ENCODE measurements around the gene ATXN1. TPM values are rescaled to one million over a fixed set of nuclear protein-coding genes. Genes with fewer than 3 reads are reported as not detected.

ATXN1 gene
- total RNA-seq, 1 donor from 2014 or later, result 62.7 TPM

DNA sequence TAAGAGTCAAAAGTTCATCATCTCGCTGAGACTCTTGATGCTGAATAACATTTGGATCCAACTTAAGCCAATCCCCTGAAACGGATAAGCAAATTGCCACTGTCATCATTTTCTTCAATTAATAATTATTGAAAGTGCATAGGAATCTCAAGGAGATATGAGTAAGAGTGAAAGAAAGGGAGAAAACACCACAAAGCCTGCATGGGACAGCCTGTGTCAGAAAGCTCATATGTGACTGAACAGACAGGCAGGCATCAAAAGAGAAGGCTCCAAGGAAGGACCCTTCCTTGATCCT lies 13.3 kb downstream of the ATXN1 start:
- intact Hi-C loops (cut with micrococcal nuclease), result no loop called here

DNA sequence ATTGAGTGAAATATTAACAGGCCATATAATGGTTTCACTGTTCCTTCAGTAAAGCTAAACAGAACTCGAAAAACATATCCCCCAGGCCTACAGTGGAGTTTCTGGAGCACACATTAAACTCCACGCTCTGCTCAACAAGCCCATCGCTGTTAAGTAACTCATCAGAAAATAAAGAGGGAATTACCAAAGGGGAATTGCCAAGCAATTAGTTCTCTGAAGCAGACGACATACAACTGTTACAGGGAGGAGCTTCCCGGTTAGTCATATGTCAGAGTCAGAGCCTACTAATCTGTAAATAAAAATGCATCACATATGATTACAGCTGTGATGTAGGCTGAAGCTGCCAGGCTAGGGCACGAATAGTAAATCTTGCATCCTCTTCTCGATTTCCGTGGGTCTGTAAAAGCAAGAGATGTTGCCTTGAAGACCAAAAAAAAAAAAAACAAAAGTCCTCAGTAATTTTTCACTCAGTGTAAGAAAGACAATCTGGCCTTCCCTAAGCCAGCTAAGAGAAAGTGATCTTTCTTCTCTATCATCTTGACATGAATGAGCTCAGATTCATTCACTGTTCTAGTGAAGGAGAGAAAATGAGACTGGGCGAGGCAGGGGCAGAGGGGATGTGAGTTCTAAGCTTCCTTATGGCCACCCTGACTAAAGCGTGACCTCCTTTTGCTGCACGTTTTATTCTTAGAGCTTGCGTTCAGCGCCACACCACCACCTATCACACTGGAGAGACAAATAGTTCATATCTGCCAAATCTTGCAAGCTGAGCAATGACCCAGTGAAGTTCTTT lies 13.8 kb downstream of the ATXN1 start:
- intact Hi-C loops (cut with micrococcal nuclease), result no loop called here

DNA sequence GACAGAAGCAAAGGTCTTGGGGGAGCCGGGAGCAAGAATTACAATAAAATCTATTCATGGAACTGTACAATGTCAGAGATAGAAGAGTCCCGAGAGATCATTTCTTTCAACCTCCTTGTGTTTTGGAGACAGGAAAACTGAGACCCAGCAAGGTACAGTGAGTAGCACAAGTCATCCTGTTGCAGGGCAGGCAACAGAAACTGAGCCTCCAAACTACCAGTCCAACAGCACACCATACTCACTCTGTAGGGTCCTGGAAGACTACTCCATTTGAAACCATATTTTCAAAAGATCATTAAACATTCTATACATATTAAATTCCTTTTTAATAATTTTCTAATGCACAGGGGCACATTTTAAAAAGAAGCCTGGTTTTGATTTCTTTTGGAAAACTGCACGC lies 14.4 kb downstream of the ATXN1 start:
- intact Hi-C loops (cut with micrococcal nuclease), result no loop called here

DNA sequence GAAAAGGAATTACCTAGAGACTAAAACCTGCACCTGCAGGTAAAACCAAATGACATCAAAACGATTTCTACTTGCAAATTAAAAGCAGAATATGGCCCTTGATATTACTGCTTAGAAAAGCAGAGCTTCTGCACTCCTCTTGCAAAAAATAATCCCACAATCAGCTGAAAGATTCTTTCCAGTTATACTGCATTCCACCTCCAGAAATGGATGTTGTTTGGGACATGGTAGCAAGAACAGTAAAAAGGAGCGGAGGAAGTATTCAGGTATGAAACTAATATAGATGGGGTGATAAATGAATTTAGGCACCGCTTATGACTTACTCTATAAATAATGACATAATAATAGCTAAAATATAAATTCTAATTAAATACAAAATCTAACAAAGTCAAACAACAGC lies 14.9 kb downstream of the ATXN1 start:
- intact Hi-C loops (cut with micrococcal nuclease), result no loop called here

DNA sequence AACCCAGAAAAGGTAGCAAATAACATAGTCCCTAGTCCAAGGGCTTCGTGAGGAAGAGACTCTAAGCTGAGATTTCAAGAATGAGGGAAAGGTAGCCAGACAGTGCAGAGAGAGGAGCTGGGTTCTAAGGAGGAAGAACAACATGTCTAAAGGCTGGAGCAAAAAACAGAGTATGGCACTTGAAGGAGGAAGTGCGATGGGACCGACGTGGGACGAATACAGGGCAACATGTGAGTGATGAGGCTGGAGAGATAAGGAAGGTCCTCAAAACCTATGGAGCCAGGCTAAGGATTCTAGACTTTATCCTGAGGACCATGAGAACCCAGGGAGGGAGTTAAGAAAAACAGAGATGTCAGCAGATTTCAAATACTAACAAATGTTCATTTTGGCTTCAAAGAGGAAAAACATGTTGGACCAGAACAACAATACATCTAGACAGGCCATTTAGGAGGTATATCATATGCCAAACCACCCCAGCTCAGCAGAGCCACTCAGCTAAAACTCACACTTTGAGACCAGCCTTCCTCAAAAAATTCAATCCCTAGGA lies 17.5 kb downstream of the ATXN1 start:
- intact Hi-C loops (cut with micrococcal nuclease), result no loop called here

DNA sequence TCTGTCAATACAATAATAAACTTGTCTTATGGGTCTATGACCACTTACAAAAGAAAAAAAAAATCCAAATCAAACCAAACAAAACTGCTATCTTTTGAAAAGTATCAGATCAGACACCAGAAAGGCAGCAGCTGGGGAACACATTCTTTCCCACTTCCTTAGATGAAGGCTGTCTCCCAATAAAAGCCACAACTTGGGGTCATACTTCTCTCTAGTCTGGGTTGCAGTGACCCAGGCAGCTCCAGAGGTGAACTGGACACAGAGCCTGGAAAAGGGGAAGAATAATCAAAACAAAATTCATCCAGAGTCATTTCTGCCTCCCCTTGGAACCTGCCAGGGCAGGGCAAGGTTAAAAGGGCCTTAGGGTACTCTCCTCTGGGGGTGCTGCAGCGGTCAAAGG lies 19.1 kb downstream of the ATXN1 start:
- intact Hi-C loops (cut with micrococcal nuclease), result no loop called here

DNA sequence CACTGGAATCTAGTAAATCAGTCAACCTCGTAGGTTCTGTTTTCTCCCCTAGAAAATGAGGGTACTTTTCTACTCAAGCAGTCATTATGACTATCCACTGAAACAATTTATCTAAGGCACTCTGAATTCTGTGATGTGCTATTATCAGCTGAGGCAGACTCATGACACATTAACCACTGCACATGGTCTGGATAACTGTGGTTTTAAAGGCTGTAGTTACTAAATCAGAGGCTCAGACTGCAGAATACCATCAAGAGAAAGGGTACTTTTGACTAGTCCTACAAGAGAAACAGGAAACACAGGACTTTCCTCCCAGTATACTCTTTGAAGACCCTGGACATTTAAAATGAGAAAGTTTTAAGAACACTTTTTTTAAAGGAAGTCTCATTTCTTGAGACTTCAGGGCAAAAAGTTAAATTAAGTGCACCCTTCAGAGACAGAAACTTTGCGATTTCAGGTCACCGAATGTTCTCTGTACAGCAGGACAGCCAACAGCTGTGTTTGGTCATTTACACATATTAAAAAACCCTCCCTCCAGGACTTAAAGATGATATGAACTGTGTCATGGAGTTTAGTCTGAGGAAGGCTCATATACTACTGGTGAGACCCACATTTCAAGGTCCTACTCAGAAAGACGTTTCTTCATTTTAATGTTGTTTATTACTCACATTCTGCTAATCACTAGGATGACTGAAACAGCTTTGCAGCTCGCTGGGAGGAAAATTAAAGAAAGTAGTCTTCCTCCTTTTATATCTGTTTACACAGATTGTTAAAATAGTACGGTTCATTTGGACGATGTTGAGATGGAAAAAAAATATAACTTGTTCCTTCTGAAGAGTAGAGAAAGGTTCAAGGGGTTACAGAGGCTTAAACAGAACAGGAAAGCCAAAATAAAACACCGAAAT lies 19.9 kb downstream of the ATXN1 start:
- intact Hi-C loops (cut with micrococcal nuclease), result no loop called here

DNA sequence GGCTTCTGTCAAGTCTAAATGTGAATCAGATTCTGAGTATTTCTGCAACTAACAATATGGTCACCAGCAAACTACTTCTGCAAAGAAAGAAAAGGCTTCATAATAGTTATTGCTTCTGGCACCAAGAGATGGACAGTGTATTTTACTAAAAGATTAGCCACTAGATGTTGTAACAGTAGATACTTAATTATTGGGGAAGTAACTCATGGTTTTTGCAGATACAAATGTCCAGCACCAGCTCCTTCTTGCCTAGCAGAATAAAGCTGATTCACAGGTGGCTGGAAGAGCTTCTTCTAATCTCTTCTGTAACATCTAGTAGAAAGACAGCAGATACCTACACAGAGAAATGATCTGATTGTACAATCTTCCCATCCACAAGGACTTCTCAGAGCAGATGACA lies 21.2 kb downstream of the ATXN1 start:
- intact Hi-C loops (cut with micrococcal nuclease), result no loop called here

DNA sequence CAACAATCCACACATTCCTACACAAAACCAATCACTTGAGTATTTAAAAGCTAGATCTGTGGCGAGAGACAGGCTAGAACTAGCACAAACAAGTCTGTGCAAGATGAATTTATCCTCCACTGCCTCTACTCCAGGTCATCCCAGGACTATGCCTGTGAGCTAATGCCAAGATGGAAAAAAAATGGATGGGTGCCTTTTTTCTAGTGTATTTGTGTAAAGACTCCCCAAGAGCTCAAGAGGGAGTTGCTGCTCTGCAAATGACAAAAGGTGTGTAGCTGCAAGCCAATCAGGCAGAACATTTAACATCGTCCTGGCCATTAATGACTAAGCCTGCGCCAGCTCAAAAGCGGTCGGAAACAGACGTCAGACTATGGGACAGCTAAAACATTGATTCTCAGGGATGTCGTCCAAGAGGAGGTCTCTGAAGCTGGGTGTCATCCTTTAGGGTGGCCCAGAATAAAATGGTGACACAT lies 21.9 kb downstream of the ATXN1 start:
- intact Hi-C loops (cut with micrococcal nuclease), result no loop called here

DNA sequence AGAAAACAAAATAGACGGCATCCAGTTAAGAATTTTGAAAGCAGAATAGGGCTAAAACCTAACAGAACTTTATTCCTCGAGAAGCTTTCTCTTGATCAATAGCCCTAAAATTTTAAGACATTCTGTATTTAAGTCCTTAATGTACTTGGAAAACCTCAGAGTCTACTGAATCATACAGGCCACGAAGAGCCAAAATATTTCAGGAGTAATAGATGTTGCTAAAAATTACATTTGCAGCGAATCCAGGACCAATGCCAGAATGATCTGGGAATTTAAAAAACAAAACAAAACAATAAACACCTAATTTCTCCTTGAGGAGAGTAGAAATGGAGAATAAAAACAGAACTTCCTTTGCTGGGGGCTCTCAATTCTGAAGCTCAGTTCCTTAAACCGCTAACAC lies 23.3 kb downstream of the ATXN1 start:
- intact Hi-C loops (cut with micrococcal nuclease), result no loop called here

DNA sequence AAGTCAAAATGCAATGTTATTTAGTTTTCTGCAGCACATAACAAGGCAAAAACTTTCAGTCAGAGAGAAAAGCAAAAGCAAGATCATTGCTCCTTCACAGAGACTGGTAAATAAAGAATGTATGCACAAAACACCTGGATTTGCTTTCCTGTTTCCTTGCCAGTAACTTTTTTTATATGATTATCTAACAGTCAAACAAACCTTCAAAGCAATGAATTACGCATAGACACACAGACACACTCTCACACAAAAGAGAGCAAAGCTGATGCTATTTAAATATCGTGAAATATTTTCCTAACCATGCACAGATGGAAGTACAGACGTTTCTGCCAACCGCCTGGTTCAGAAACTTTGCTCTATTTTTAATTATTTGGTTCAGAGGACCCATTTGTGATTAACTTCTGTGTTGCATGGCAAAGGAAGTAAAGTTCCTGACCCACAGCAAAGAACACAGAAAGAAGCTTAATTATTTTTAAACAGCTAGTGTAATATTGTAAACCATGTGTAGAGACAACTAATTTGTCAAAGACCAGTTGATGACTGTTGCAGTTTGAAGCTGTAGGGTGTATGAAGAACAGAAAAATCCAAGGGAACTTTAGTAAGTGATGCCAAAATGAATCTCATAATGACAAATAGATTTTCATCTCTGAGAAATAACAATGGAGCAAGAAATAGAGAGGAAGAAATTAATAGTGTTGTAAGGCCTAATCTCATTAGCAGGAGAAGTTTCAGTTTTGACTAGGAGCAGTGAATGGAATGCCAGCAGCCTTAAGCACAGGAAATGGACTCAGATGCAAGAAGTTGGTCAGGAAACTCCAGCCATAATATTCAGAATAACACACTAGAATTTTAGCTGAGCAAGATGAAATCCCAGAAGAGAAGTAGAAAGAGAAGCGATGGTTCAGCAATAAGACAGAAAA lies 24.1 kb downstream of the ATXN1 start:
- intact Hi-C loops (cut with micrococcal nuclease), result no loop called here

DNA sequence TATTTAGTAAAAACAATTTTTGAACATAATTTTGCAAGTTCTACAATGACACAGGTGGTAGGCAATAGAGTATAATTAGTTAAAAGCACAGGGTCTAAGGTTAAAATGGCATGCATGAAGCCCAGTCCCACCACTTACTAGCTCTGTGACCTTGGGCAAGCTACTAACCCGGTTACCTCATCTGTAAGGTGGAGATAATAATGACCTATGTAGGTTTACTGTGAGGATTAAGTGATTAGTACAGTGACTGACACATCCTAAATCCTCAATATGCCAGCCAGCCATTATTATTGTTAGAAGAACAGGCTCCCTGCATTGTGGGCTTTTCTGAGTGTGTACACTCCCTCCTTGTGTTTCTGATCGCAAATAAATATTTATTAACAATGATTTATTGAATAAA lies 26.2 kb downstream of the ATXN1 start:
- intact Hi-C loops (cut with micrococcal nuclease), result no loop called here

DNA sequence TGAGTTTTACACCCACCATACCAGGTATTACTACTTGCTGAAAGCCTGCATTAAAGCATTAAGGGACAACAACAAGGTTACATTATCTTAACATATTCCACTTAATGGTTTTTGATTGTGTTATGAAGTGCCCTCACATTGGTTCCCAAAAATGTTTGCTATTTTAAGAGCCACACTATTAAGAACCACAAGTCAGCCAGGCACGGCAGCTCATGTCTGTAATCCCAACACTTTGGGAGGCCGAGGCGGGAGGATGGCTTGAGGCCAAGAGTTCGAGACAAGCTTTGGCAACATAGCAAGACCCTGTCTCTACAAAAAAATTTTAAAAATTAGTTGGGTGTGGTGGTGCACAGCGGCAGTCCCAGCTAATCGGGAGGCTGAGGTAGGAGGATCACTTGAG lies 28.2 kb downstream of the ATXN1 start:
- intact Hi-C loops (cut with micrococcal nuclease), result loop anchor here (5.0 kb wide), 1 partner anchor 36 kb away; no protein-coding TSS in a partner anchor

DNA sequence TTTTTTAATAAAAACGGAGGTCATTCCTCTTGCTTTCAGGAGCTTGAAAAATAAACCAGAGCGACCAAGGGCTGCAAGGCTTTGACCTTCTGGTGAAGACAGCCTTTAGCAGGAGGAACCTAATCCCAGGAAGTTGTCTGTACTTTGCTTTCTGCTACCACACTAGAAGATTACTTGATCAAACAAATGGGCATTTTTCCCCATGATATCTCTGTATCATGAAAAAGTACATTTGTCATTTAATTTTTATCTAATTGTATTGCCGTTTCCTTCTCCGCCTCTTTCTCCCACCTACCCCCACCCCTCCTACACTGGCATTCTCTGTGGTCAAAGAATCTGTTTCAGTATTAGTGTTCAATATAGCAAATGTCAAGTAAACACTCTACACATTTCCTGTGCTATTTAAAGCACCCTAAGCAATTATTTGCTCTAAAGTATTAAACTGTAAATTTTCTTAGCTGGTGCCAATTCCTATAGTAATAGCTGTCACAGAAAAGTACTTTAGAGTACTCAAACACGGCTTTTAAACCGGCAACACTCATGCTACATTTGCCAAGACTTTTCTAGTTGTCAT lies 29.7 kb downstream of the ATXN1 start:
- intact Hi-C loops (cut with micrococcal nuclease), result loop anchor here (1.0 to 5.0 kb wide), 4 partner anchors 19 to 248 kb away; partner anchors contain the start of gene ATXN1

DNA sequence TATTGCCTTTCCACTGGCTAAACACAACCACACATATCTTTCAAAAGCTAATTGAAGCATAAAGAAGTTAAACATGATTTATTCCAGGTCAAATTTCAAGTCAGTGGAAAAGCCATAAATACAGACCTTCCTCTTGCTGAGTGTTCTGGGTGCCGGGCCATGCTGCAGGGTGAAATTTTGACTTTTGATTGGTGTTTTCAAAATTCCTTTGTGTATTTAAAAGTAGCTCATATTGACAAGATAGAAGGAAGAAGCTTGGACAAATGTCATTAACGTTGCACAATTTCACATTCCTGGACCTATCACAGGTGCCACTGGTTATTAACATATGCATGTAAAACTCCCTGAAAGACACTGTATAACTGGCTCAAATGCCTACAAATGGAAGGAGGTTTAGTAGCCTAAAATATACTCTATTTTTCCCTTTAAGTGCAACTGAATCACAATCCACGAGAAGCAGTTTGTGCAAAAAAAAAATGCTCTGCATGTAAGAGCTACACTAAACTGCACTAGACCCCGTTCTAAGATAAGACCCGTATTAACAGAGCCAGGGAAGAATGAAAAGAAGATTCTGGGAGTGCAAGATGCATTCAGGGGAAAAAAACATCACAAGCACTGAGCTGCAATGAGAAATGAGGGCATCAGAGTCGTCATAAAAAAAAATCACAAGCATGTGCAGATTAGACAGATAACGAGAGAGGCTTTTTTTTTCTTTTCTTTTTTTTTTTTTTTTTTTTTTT lies 30.4 kb downstream of the ATXN1 start:
- intact Hi-C loops (cut with micrococcal nuclease), result loop anchor here (1.0 to 5.0 kb wide), 4 partner anchors 18 to 248 kb away; partner anchors contain the start of gene ATXN1

DNA sequence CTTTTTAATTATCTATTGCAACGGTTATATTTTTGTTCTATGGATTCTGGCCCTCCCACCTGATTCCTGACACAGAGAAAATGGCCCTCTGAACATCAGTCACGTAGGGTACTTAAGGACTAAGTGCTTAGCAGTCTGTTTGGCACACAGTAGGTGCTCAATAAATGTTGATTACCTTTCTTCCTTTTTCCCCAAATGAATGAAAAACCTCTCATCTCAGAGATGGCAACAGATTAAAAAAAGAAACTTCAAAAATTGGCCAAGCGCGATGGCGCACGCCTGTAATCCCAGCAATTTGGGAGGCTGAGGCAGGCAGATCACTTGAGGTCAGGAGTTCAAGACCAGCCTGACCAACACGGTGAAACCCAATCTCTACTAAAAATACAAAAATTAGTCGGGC lies 31.5 kb downstream of the ATXN1 start:
- intact Hi-C loops (cut with micrococcal nuclease), result loop anchor here (2.0 to 5.0 kb wide), 2 partner anchors 17 to 32 kb away; no protein-coding TSS in a partner anchor

DNA sequence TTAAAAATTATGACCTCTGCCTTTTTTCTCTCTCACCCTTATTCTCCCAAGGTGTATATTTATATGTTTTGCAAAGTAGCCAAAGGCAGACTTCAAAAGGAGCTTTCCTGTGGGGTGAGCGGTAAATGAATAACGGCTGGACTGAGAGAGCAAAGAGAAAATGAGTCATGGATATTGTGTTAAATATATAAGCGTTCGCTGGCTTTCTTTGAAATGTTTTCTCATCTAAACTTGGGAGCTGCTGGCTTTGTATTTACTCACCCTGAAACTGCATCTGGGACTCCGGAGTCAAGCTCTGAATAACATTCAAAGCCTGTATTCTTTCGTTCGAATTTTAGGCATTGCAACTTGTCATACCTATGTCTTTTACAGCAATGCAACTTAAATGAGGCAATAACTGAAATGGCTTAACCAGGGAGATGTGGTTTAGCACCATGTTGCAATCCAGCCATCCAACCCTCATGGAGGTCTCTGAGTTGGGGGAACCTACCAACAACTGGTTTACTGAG lies 32.0 kb downstream of the ATXN1 start:
- intact Hi-C loops (cut with micrococcal nuclease), result no loop called here

DNA sequence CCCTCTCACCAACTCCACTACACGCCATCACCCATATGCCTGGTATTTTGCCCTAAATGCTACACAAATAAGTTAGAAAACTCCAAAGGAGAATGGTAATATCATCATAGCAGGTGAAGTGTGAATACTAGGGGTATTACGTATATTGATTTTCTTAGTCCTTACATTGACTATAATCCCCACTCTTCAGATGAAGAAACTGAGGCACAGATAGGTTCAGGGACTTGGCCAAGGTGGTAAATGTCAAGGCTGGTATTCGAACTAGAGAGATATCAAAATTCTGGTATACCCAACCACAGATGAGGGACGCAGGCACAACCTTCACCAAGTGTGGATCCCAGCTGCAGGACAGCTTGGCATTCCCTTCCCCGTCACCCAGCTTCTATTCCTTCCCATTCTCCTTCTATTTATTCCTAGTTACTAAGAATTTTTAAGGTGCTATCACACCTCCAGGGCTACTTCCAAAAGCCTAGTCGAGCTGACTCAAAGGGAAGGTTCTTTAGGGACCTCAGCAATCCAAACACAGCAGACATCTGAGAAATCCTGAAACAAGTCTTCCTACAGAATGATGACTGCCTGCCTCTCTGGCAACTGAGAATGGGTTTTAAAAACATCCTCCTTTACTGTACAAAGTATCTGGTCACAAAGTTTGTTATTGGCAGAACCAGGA lies 32.6 kb downstream of the ATXN1 start:
- intact Hi-C loops (cut with micrococcal nuclease), result no loop called here

DNA sequence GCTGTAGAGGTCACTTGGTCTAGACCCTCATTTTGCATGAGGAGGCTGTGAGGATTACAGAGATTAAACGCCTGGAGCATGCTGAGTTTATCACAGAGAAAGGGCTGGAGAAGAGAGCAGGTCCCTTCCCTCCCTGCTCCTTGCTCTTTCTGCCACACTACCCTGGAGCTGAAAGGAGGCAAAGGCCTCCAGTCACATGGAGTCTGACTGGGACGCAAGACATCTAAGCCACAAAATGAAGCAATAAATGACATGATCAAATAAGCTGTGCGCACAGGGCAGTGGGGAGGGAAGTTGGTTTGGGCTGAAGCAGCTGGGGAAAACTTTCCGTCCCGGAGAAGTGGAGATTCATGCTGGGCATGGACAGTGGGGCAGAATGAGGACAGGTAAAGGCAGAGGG lies 33.3 kb downstream of the ATXN1 start:
- intact Hi-C loops (cut with micrococcal nuclease), result no loop called here
